Activated T-helper 17 cell treated with anti-CD3 and anti-CD28 coated beads, Interleukin-2, amount 50 U/mL, for 72 hours (primary cell): Measurements from ENCODE around the gene SMC6. TPM values are rescaled to one million over a fixed set of nuclear protein-coding genes. Genes with fewer than 3 reads are reported as not detected.

Experiments
- ATAC-seq: fragments of 150-1000 bp; cut with Tn5 transposase; replicated peaks from 2 replicates; pipeline ENCODE4 v1.10.0; 2021; ENCODE audit warnings: mild to moderate bottlenecking, moderate library complexity
- H3K27ac Mint-ChIP-seq: one replicate; pipeline ENCODE4 v1.8.0; 2022; ENCODE audit warnings: mixed read lengths
- H3K27me3 Mint-ChIP-seq: one replicate; pipeline ENCODE4 v1.8.0; 2022; ENCODE audit warnings: mixed read lengths
- H3K36me3 Mint-ChIP-seq: one replicate; pipeline ENCODE4 v1.8.0; 2022; ENCODE audit warnings: low read depth, mild to moderate bottlenecking, mixed read lengths
- H3K4me1 Mint-ChIP-seq: one replicate; pipeline ENCODE4 v1.8.0; 2022; ENCODE audit warnings: mixed read lengths
- H3K4me3 Mint-ChIP-seq: one replicate; pipeline ENCODE4 v1.8.0; 2022; ENCODE audit warnings: mild to moderate bottlenecking, mixed read lengths
- H3K9me3 Mint-ChIP-seq: one replicate; pipeline ENCODE4 v1.8.0; 2022; ENCODE audit warnings: mixed read lengths
- total RNA-seq, 2 donors: library from RNA; stranded (reverse); gene quantifications; one replicate each; pipeline ENCODE4 v1.2.3, GENCODE V29; 2022

Gene SMC6
- total RNA-seq, 2 donors from 2014 or later: 14.1 to 22.3 TPM

- no peak overlapping the region for H3K4me3 Mint-ChIP-seq
- H3K9me3 Mint-ChIP-seq: no peaks in the 10 kb centered on the region
- H3K27ac Mint-ChIP-seq: no peak overlapping the region
- no peaks in the 10 kb centered on the region for H3K4me1 Mint-ChIP-seq
- H3K36me3 Mint-ChIP-seq: peaks cover 32% of the 10 kb centered on the region
- H3K27me3 Mint-ChIP-seq: no peaks in the 10 kb centered on the region
- ATAC-seq: no peak
These were observed 27.9 kb upstream of the SMC6 start for GRCh38 chr2:17781482-17781881.

DNA sequence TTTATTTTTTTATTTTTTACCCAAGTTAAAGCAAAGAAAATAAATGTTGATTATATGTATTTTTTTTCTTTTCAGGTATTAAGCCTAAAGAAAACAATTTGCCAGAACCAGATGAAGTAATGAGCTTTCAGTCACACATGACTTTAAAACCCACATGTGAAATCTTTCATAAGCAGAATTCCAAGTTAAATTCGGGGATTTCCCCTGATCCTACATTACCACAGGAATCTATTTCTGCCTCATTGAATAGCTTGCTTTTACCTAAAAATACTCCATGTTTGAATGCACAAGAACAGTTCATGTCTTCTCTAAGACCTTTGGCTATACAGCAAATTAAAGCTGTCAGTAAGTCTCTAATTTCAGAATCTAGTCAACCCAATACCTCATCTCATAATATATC is 26.9 kb upstream of the SMC6 start:
- no peaks in the 10 kb centered on the region for H3K4me1 Mint-ChIP-seq
- no peaks in the 10 kb centered on the region for H3K9me3 Mint-ChIP-seq
- no peak for ATAC-seq
- H3K27ac Mint-ChIP-seq: no peak overlapping the region
- no peaks in the 10 kb centered on the region for H3K27me3 Mint-ChIP-seq
- H3K36me3 Mint-ChIP-seq: peaks cover 40% of the 10 kb centered on the region
- no peak overlapping the region for H3K4me3 Mint-ChIP-seq

DNA sequence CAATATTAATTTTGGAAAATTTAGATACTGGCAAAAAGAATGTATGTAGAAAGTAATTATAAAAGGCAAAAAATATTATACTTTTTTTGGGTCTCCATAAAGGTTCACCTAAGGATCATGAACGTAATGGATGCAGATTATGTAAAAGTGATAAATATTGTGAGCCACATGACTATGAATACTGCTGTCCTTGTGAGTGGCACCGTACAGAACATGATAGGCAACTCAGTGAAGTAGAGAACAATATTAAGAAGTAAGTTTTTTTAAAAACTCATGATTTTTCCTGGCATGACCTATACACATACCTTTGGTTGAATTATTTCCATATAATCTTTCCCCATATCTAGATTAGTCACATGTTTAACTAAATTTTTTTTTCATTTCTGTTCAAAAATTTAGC is 18.9 kb upstream of the SMC6 start:
- Mint-ChIP-seq H3K27ac (no peak overlapping the region), H3K27me3 (no peaks in the 10 kb centered on the region), H3K9me3 (no peaks in the 10 kb centered on the region), H3K36me3 (peaks cover 36% of the 10 kb centered on the region), H3K4me3 (no peak overlapping the region), H3K4me1 (no peaks in the 10 kb centered on the region)
- ATAC-seq: no peak

DNA sequence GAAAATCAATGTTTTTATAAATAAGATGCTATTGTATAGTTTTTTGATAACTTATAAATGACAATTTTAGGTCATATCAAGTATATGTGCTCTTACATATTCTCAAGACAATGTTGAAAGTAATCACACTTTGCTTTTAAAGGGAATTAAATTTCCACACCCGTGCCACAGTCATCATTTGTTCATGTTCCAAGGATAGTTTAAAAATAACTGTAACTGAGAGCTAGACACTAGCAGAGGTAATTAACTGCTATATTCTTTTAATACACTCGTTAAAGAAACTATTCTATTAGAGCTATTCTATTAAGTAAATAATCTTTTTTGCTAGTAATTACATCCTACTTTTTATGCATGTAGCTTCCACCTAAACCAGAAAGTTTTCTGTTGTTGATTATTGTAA is 18.3 kb upstream of the SMC6 start:
- Mint-ChIP-seq H3K36me3 (peaks cover 42% of the 10 kb centered on the region), H3K27ac (no peak overlapping the region), H3K9me3 (no peaks in the 10 kb centered on the region), H3K4me3 (no peak overlapping the region), H3K27me3 (no peaks in the 10 kb centered on the region), H3K4me1 (no peaks in the 10 kb centered on the region)
- ATAC-seq: no peak

DNA sequence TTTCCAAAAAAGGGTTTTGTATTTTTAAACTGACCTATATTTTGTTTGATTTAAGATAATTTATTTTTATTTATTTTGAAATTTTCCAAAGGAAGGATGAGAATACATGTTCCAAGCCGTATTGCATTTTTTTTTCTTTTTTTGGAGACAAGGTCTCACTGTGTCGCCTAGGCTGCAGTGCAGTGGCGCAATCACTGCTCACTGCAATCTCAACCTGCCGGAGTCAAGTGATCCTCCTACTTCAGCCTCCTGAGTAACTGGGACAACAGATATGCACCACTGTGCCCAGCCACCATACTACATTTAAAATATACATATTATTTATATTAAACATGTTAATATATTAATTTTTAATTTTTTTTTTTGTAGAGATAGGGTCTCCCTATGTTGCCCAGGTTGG is 15.3 kb upstream of the SMC6 start:
- H3K4me3 Mint-ChIP-seq: no peak overlapping the region
- H3K4me1 Mint-ChIP-seq: no peaks in the 10 kb centered on the region
- peaks cover 40% of the 10 kb centered on the region for H3K36me3 Mint-ChIP-seq
- ATAC-seq: no peak
- no peaks in the 10 kb centered on the region for H3K27me3 Mint-ChIP-seq
- no peaks in the 10 kb centered on the region for H3K9me3 Mint-ChIP-seq
- H3K27ac Mint-ChIP-seq: no peak overlapping the region

- Mint-ChIP-seq H3K36me3 (peaks cover 49% of the 10 kb centered on the region), H3K9me3 (no peaks in the 10 kb centered on the region), H3K4me1 (no peaks in the 10 kb centered on the region), H3K27ac (no peak overlapping the region), H3K27me3 (no peaks in the 10 kb centered on the region), H3K4me3 (no peak overlapping the region)
- ATAC-seq: no peak
These were observed 11.8 kb upstream of the SMC6 start for GRCh38 chr2:17765398-17765797.

DNA sequence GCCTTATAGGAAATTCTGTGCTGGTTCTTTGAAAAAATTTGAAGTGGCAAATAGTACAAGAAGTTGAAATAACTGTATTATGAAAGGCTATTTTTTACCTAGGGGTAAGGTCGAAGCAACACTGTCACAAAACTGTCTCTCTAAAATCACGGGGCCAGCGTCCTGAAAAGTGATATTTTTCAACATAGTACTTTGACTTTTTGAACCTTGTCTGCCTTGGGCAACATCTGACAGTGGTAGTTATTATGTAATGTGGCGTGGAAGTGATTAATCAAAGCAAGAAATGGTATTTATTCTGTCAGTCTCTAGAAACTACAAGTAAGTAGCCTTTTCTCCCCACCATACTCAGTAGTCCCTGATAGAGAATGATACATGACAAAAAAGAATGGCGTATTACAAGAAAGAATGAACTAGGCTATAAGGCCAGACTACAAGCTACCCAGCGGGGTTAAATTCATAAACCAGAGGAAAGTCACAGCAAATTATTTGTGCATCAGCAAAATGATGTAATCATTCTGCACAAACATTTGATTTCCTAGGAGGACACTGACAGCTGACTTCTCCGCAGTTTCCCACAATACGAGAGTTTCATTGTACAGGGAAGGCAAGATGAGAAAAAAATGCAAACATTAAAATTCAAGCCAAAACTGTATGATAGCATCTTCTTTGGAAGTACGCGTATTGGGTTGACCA is 10.2 kb upstream of the SMC6 start:
- no peak overlapping the region for H3K27ac Mint-ChIP-seq
- no peak overlapping the region for H3K4me3 Mint-ChIP-seq
- ATAC-seq: no peak
- H3K4me1 Mint-ChIP-seq: no peaks in the 10 kb centered on the region
- no peaks in the 10 kb centered on the region for H3K9me3 Mint-ChIP-seq
- peaks cover 54% of the 10 kb centered on the region for H3K36me3 Mint-ChIP-seq
- H3K27me3 Mint-ChIP-seq: no peaks in the 10 kb centered on the region

DNA sequence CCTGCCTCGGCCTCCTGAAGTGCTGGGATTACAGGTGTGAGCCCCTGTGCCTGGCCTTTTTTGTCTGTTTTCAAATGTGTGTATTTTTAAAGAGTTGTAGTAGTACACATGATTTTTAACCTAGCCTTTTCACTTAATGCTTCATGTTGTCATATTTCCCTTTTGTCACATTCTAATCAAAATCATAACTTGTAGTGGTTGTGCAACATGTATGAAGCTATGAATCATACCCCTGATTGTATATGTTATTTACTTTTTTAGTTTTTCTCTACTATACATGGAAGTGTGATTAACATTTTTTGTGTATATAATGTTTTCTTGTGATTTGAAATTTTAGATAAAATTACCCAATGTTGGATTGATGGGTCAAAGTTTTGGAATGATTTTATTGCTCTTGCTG is 8.8 kb upstream of the SMC6 start:
- H3K9me3 Mint-ChIP-seq: no peaks in the 10 kb centered on the region
- no peaks in the 10 kb centered on the region for H3K4me1 Mint-ChIP-seq
- no peak for ATAC-seq
- H3K4me3 Mint-ChIP-seq: no peak overlapping the region
- no peak overlapping the region for H3K27ac Mint-ChIP-seq
- H3K36me3 Mint-ChIP-seq: peaks cover 41% of the 10 kb centered on the region
- no peaks in the 10 kb centered on the region for H3K27me3 Mint-ChIP-seq

GRCh38 chr2:17759805-17760204 is 6.2 kb upstream of the SMC6 start:
- no peak overlapping the region for H3K27ac Mint-ChIP-seq
- H3K4me3 Mint-ChIP-seq: no peak overlapping the region
- no peaks in the 10 kb centered on the region for H3K9me3 Mint-ChIP-seq
- no peaks in the 10 kb centered on the region for H3K4me1 Mint-ChIP-seq
- peaks cover 29% of the 10 kb centered on the region for H3K36me3 Mint-ChIP-seq
- H3K27me3 Mint-ChIP-seq: no peaks in the 10 kb centered on the region
- no peak for ATAC-seq

DNA sequence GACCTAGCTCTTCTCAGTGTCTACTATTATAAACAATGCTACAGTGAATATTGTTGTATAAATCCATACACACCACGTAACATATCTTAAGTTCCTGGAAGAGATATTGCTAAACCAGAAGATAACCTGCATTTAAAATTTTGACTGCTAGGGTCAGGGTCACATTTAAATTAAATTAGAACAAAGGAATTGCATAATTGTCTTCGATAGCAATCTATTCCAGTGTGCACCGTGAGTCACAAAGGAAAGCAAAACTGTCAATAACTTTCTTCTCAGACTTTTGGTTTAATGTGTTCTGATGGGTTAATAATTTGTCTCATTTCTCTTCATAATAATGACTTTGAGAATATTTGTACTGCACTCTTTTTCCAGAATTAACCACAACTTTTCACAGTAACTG is 4.5 kb upstream of the SMC6 start:
- Mint-ChIP-seq H3K4me1 (no peaks in the 10 kb centered on the region), H3K27me3 (no peaks in the 10 kb centered on the region)

DNA sequence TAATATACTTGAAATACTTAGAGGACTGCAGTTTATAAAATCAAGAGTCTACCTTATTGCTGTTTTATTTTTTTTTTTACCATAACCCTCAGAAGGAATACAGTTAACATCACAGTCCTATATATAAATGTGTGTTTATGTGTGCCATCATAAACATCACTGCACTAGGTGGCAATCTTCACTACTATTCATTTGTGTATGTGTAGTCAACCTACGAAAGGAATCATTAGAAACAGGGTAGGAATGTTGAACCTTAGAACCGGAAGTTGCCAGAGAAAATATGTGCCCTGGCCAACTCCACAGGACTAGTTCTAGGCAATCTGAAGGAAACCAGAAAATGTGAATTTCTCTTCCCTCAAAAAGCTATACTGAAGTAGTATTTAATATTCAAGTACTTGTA is 3.7 kb upstream of the SMC6 start:
- H3K36me3 Mint-ChIP-seq: peaks cover 21% of the 10 kb centered on the region
- no peaks in the 10 kb centered on the region for H3K4me1 Mint-ChIP-seq
- H3K9me3 Mint-ChIP-seq: no peaks in the 10 kb centered on the region
- no peaks in the 10 kb centered on the region for H3K27me3 Mint-ChIP-seq
- no peak overlapping the region for H3K27ac Mint-ChIP-seq
- no peak for ATAC-seq
- H3K4me3 Mint-ChIP-seq: no peak overlapping the region

More for the DNA sequence above, 4.5 kb upstream of the SMC6 start:
- H3K9me3 Mint-ChIP-seq: no peaks in the 10 kb centered on the region
- H3K36me3 Mint-ChIP-seq: peaks cover 22% of the 10 kb centered on the region
- H3K4me3 Mint-ChIP-seq: no peak overlapping the region
- no peak overlapping the region for H3K27ac Mint-ChIP-seq
- ATAC-seq: no peak

GRCh38 chr2:17756668-17757067 is 3.1 kb upstream of the SMC6 start:
- no peak overlapping the region for H3K4me3 Mint-ChIP-seq
- no peaks in the 10 kb centered on the region for H3K4me1 Mint-ChIP-seq
- ATAC-seq: no peak
- H3K27me3 Mint-ChIP-seq: no peaks in the 10 kb centered on the region
- H3K36me3 Mint-ChIP-seq: peaks cover 19% of the 10 kb centered on the region
- no peaks in the 10 kb centered on the region for H3K9me3 Mint-ChIP-seq
- H3K27ac Mint-ChIP-seq: no peak overlapping the region

GRCh38 chr2:17754773-17755425 is 1.3 kb upstream of the SMC6 start:
- Mint-ChIP-seq H3K27me3 (no peaks in the 10 kb centered on the region), H3K27ac (peak overlapping the region; percentile 96), H3K4me1 (peaks cover 4% of the 10 kb centered on the region), H3K36me3 (peaks cover 5% of the 10 kb centered on the region), H3K9me3 (no peaks in the 10 kb centered on the region), H3K4me3 (peak overlapping the region; percentile 82)
- ATAC-seq: no peak

GRCh38 chr2:17752892-17753802 is 463 bp downstream of the SMC6 start:
- H3K9me3 Mint-ChIP-seq: no peaks in the 10 kb centered on the region
- peak overlapping the region; percentile 96 for H3K27ac Mint-ChIP-seq
- peak overlapping the region; percentile 82 for H3K4me3 Mint-ChIP-seq
- H3K27me3 Mint-ChIP-seq: no peaks in the 10 kb centered on the region
- ATAC-seq: peak; percentile 70
- peaks cover 5% of the 10 kb centered on the region for H3K36me3 Mint-ChIP-seq
- peaks cover 6% of the 10 kb centered on the region for H3K4me1 Mint-ChIP-seq

DNA sequence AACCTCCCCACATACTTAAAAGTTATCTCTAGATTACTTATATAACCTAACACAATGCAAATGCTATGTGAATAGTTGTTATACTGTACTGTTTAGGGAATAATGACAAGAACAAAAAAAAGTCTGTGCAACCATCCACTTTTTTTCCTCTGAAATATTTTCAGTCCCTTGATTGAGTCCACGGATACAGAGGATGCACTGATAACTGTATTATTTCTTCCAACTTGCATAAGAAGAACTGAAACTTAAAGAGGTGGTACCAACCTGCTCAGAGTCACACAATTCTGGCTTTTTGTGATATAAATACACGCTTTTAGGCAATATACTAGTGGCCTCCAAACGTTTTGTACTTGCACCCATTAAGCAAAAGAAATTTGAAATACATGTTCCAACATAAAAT is 1.4 kb downstream of the SMC6 start:
- peaks cover 5% of the 10 kb centered on the region for H3K36me3 Mint-ChIP-seq
- H3K4me3 Mint-ChIP-seq: peak overlapping the region; percentile 82
- ATAC-seq: no peak
- no peaks in the 10 kb centered on the region for H3K9me3 Mint-ChIP-seq
- peak overlapping the region; percentile 72 for H3K27ac Mint-ChIP-seq
- no peaks in the 10 kb centered on the region for H3K27me3 Mint-ChIP-seq
- peaks cover 6% of the 10 kb centered on the region for H3K4me1 Mint-ChIP-seq
